Ureter (tissue), 1 donor: Measurements from ENCODE around the gene PDXDC1. TPM values are rescaled to one million over a fixed set of nuclear protein-coding genes. Genes with fewer than 3 reads are reported as not detected.
"Not testable (repeated sequence)": the region's sequence is repeated elsewhere in the genome, so short reads cannot be mapped to it uniquely, and the experiment has no call there.

Experiments
- DNase-seq: peaks from one replicate; pipeline ENCODE4 v3.0.0-alpha.2; 2020; ENCODE audit warnings: low spot score
- total RNA-seq: library from RNA; stranded (reverse); gene quantifications from one replicate; pipeline ENCODE4 v1.2.4, GENCODE V29; 2023
- donor health status: DM: yes; HTN: yes; CAD: no.

PDXDC1 gene
- total RNA-seq, 1 donor from 2014 or later, result 133 TPM

- DNase-seq, result not testable (repeated sequence)
These were observed 972 bp upstream of the PDXDC1 start for GRCh38 chr16:14973785-14974322.

- not testable (repeated sequence) for DNase-seq
These were observed 533 bp upstream of the PDXDC1 start for GRCh38 chr16:14974331-14974655.

GRCh38 chr16:14975418-14976194 lies 780 bp downstream of the PDXDC1 start:
- peak; percentile 77 for DNase-seq

GRCh38 chr16:14976971-14977736 lies 2.3 kb downstream of the PDXDC1 start:
- not testable (repeated sequence) for DNase-seq

GRCh38 chr16:14978281-14978680 lies 3.5 kb downstream of the PDXDC1 start:
- not testable (repeated sequence) for DNase-seq

GRCh38 chr16:14978908-14979307 lies 4.1 kb downstream of the PDXDC1 start:
- DNase-seq, result not testable (repeated sequence)

- DNase-seq, result not testable (repeated sequence)
These were observed 6.4 kb downstream of the PDXDC1 start for GRCh38 chr16:14981234-14981633.

- DNase-seq, result not testable (repeated sequence)
These were observed 7.7 kb downstream of the PDXDC1 start for GRCh38 chr16:14982521-14982920.

- DNase-seq, result not testable (repeated sequence)
These were observed 13.3 kb downstream of the PDXDC1 start for GRCh38 chr16:14988092-14988491.

GRCh38 chr16:14988661-14989191 lies 13.9 kb downstream of the PDXDC1 start:
- not testable (repeated sequence) for DNase-seq

- not testable (repeated sequence) for DNase-seq
These were observed 14.8 kb downstream of the PDXDC1 start for GRCh38 chr16:14989291-14990281.

GRCh38 chr16:14993277-14994151 lies 18.7 kb downstream of the PDXDC1 start:
- not testable (repeated sequence) for DNase-seq

GRCh38 chr16:14996702-14997101 lies 21.9 kb downstream of the PDXDC1 start:
- DNase-seq, result not testable (repeated sequence)

GRCh38 chr16:14998300-14998699 lies 23.5 kb downstream of the PDXDC1 start:
- not testable (repeated sequence) for DNase-seq

- DNase-seq, result not testable (repeated sequence)
These were observed 25.0 kb downstream of the PDXDC1 start for GRCh38 chr16:14999845-15000244.

- not testable (repeated sequence) for DNase-seq
These were observed 27.6 kb downstream of the PDXDC1 start for GRCh38 chr16:15002448-15002847.

- not testable (repeated sequence) for DNase-seq
These were observed 30.7 kb downstream of the PDXDC1 start for GRCh38 chr16:15005357-15006132.

GRCh38 chr16:15008647-15009046 lies 33.8 kb downstream of the PDXDC1 start:
- not testable (repeated sequence) for DNase-seq

- not testable (repeated sequence) for DNase-seq
These were observed 38.1 kb downstream of the PDXDC1 start for GRCh38 chr16:15012941-15013340.
